Measurements from ENCODE around the gene LIMS2.
A peak's percentile ranks its signal among the peaks of the same experiment; 100 is the strongest.

LIMS2 gene

GRCh38 chr2:127618551-127619202 is 56.7 kb downstream of the LIMS2 start:
- peak overlapping the region; percentile 84 for H3K27ac ChIP-seq
- TF ChIP-seq CTCF (conservative IDR thresholded peaks at IDR 0.05) = no peak

GRCh38 chr2:127615511-127616166 is 59.7 kb downstream of the LIMS2 start:
- no peak for TF ChIP-seq CTCF (conservative IDR thresholded peaks at IDR 0.05)
- peak overlapping the region; percentile 84 for H3K27ac ChIP-seq

- TF ChIP-seq CTCF (conservative IDR thresholded peaks at IDR 0.05) = no peak
Observed at GRCh38 chr2:127614731-127615130, 60.6 kb downstream of the LIMS2 start.

GRCh38 chr2:127614246-127614645 is 61.1 kb downstream of the LIMS2 start:
- TF ChIP-seq CTCF (conservative IDR thresholded peaks at IDR 0.05) = no peak
- H3K27ac ChIP-seq = peak overlapping the region; percentile 84; the same call in 1 of the 2 replicates

More at GRCh38 chr2:127614731-127615130, 60.6 kb downstream of the LIMS2 start:
- peak overlapping the region; percentile 84 for H3K27ac ChIP-seq

- no peak for TF ChIP-seq CTCF (conservative IDR thresholded peaks at IDR 0.05)
- H3K27ac ChIP-seq = no peak overlapping the region
Observed at GRCh38 chr2:127612111-127612822, 63.1 kb downstream of the LIMS2 start.

GRCh38 chr2:127611076-127611925 is 64.0 kb downstream of the LIMS2 start:
- TF ChIP-seq CTCF (conservative IDR thresholded peaks at IDR 0.05) = no peak

More at GRCh38 chr2:127611076-127611925, 64.0 kb downstream of the LIMS2 start:
- no peak overlapping the region for H3K27ac ChIP-seq
